HEK293 (cell line): ENCODE measurements around the gene PGA5.

Experiments
- CTCF ChIA-PET: fragments of 350-600 bp; formaldehyde crosslinking; extraction: SDS; loops from one replicate; lab custom pipeline; 2021; ENCODE audit warnings: antibody characterized with exemption; lab: Yijun Ruan, JAX
- POLR2A ChIA-PET: fragments of 300-600 bp; formaldehyde crosslinking; extraction: SDS; loops from one replicate; lab custom pipeline; 2020; ENCODE audit warnings: antibody characterized with exemption, inconsistent platforms; lab: Yijun Ruan, JAX
- H3K27ac ChIP-seq: fragments of 200-500 bp; sonication (Bioruptor generic); 2 replicates; pipeline ENCODE4 v1.5.1; 2014; ENCODE audit warnings: low read depth, low read length, control low read depth, inconsistent platforms; ENCODE audit errors: extremely low read depth
- H3K36me3 ChIP-seq, 2 experiments: fragments of 200-500 bp in 1 of 2; sonication (Bioruptor generic) in 1 of 2; 1 replicate in 1 of 2; 2 replicates in 1 of 2; pipeline ENCODE4 v1.5.1; 2014 to 2017; ENCODE audit warnings: inconsistent platforms in 2 of 2, low read length in 2 of 2; ENCODE audit not compliant: control insufficient read depth in 2 of 2, insufficient read depth in 1 of 2
- H3K4me1 ChIP-seq: fragments of 200-500 bp; sonication (Bioruptor generic); 2 replicates; pipeline ENCODE4 v1.5.1; 2014; ENCODE audit warnings: mild to moderate bottlenecking, low read length, inconsistent platforms; ENCODE audit not compliant: control insufficient read depth, insufficient read depth
- H3K4me3 ChIP-seq: 2 replicates; pipeline ENCODE4 v1.5.1; 2011; ENCODE audit warnings: low read depth, mild to moderate bottlenecking, control low read depth, low read length, moderate library complexity
- H3K9me3 ChIP-seq: fragments of 200-500 bp; sonication (Bioruptor generic); 2 replicates; pipeline ENCODE4 v1.5.1; 2014; ENCODE audit warnings: low read depth, low read length, inconsistent platforms; ENCODE audit not compliant: control insufficient read depth, insufficient read depth
- GLI4 ChIP-seq: fragments of 450-650 bp; formaldehyde crosslinking; IDR thresholded peaks from 2 replicates; pipeline ENCODE4 v1.5.1; 2016; ENCODE audit warnings: missing biosample characterization, missing genetic modification characterization
- ZBTB17 ChIP-seq: fragments of 450-650 bp; formaldehyde crosslinking; IDR thresholded peaks from 2 replicates; pipeline ENCODE4 v1.5.1; 2016; ENCODE audit warnings: missing biosample characterization, missing genetic modification characterization
- ZBTB7A ChIP-seq: fragments of 450-650 bp; formaldehyde crosslinking; IDR thresholded peaks from 2 replicates; pipeline ENCODE4 v1.5.1; 2016; ENCODE audit warnings: low read depth, missing biosample characterization, missing genetic modification characterization
- ZFHX2 ChIP-seq: fragments of 450-650 bp; formaldehyde crosslinking; conservative IDR thresholded peaks from 2 replicates; pipeline ENCODE4 v1.5.1; 2016; ENCODE audit warnings: missing biosample characterization, missing genetic modification characterization
- ZNF175 ChIP-seq: fragments of 450-650 bp; formaldehyde crosslinking; IDR thresholded peaks from 2 replicates; pipeline ENCODE4 v1.5.1; 2016; ENCODE audit warnings: missing biosample characterization, missing genetic modification characterization
- ZNF341 ChIP-seq: fragments of 450-650 bp; formaldehyde crosslinking; IDR thresholded peaks from 2 replicates; pipeline ENCODE4; 2016; ENCODE audit warnings: low read depth, missing biosample characterization, missing genetic modification characterization
- ZNF366 ChIP-seq: fragments of 450-650 bp; formaldehyde crosslinking; conservative IDR thresholded peaks from 2 replicates; pipeline ENCODE4 v1.5.1; 2016; ENCODE audit warnings: missing biosample characterization, missing genetic modification characterization
- ZNF423 ChIP-seq: fragments of 450-650 bp; formaldehyde crosslinking; IDR thresholded peaks from 2 replicates; pipeline ENCODE4 v1.5.1; 2016; ENCODE audit warnings: missing biosample characterization, missing genetic modification characterization
- ZNF510 ChIP-seq: fragments of 450-650 bp; formaldehyde crosslinking; IDR thresholded peaks from 2 replicates; pipeline ENCODE4 v1.5.1; 2018; ENCODE audit warnings: mild to moderate bottlenecking, missing genetic modification characterization, missing biosample characterization; ENCODE audit not compliant: insufficient replicate concordance
- ZNF521 ChIP-seq: fragments of 450-650 bp; formaldehyde crosslinking; IDR thresholded peaks from 2 replicates; pipeline ENCODE4 v1.5.1; 2017; ENCODE audit warnings: missing biosample characterization, mild to moderate bottlenecking, missing genetic modification characterization
- ZNF548 ChIP-seq: fragments of 450-650 bp; formaldehyde crosslinking; IDR thresholded peaks from 2 replicates; pipeline ENCODE4 v1.5.1; 2016; ENCODE audit warnings: missing biosample characterization, missing genetic modification characterization
- ZNF555 ChIP-seq: fragments of 450-650 bp; formaldehyde crosslinking; conservative IDR thresholded peaks from 2 replicates; pipeline ENCODE4 v1.5.1; 2017; ENCODE audit warnings: missing biosample characterization, mild to moderate bottlenecking, missing genetic modification characterization, inconsistent platforms
- ZNF560 ChIP-seq: fragments of 450-650 bp; formaldehyde crosslinking; IDR thresholded peaks from 2 replicates; pipeline ENCODE4 v1.5.1; 2017; ENCODE audit warnings: missing biosample characterization, missing genetic modification characterization, borderline replicate concordance
- ZNF561 ChIP-seq: fragments of 450-650 bp; IDR thresholded peaks from 2 replicates; pipeline ENCODE4 v1.5.1; 2018; ENCODE audit warnings: missing biosample characterization, missing genetic modification characterization, borderline replicate concordance
- ZNF660 ChIP-seq: fragments of 450-650 bp; IDR thresholded peaks from 2 replicates; pipeline ENCODE4 v1.5.1; 2018; ENCODE audit warnings: missing biosample characterization, mild to moderate bottlenecking, missing genetic modification characterization
- ZNF664 ChIP-seq: fragments of 450-650 bp; formaldehyde crosslinking; IDR thresholded peaks from 2 replicates; pipeline ENCODE4 v1.5.1; 2016; ENCODE audit warnings: missing biosample characterization, missing genetic modification characterization
- ZNF843 ChIP-seq: fragments of 450-650 bp; formaldehyde crosslinking; IDR thresholded peaks from 2 replicates; pipeline ENCODE4 v1.5.1; 2016; ENCODE audit warnings: missing biosample characterization, missing genetic modification characterization
- ZSCAN30 ChIP-seq: fragments of 450-650 bp; IDR thresholded peaks from 2 replicates; pipeline ENCODE4 v1.5.1; 2018; ENCODE audit warnings: missing biosample characterization, mild to moderate bottlenecking, missing genetic modification characterization, moderate library complexity
- TF ChIP-seq, protein P1 (sequence below): fragments of 450-650 bp; formaldehyde crosslinking; IDR thresholded peaks from 2 replicates; pipeline ENCODE4 v1.5.1; 2016; ENCODE audit warnings: missing biosample characterization, missing genetic modification characterization, borderline replicate concordance
- TF ChIP-seq, protein P2 (sequence below): fragments of 450-650 bp; formaldehyde crosslinking; IDR thresholded peaks from 2 replicates; pipeline ENCODE4 v1.5.1; 2017; ENCODE audit warnings: missing biosample characterization, missing genetic modification characterization

The PGA5 gene

DNA sequence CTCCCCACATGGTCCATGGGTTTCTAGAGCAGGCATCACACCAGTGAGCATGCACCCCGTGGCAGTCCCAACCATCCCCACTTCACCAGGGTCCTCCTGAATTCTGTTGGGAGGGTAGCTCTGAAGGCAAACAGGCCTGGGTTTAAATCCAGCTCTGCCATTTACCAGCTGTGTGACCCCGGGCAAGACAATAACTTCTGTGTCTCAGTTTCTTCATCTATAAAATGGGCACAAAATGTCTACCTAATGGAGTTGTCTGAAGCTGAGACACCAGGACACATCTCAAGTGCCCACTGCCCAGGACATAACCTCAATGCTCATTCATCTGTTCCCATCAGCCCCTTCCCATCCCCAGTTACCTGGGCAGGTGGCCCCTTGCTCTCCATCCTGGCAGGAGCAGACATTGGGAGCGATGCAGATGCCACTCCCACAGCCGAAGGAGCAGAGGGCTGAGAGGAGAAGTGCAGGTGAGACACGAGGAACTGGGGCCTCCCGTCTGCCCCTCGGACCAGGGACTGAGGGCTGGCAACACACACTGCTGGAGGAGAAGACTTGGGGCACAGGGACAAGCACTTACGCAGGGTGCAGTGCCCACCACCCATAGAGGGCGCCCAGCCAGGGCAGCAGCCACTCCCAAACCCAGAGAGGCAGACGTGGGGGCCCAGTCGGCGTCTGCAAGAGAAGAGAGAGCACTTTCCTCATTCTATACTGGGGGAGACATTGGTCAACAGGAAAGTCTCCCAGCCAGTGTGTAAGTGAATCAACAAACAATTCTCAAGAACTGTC, 50.1 kb downstream of the PGA5 start:
- POLR2A ChIA-PET: no interaction called here
- CTCF ChIA-PET: interaction anchor here (1.1 kb wide), 1 partner anchor 37 kb away, joined by 3 read pairs; no protein-coding TSS in a partner anchor
- TF ChIP-seq ZNF510 (tag by site-specific recombination) (no peak), ZNF660 (tag by site-specific recombination) (no peak), ZBTB7A (no peak), ZNF555 (tag by site-specific recombination) (no peak), ZFHX2 (tag by site-specific recombination) (no peak), ZNF560 (tag by site-specific recombination) (no peak)

DNA sequence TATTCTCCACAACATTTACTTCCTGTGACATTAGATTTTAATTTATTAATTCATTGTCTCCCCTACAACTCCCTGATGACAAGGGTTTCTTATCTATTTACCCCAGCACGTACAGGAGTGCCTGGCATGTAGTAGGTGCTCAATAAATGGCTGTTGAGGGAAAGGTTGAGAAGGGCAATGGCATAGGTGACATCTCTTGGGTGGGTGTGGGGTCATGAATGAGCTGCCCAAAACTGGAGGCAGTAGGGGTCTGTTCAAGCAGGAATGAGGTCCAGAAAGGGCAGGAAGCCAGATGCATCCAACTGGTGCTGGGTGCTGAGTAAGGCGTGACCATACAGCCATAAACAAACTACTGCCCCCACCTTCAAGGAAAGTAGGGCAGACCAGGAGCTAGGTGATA, 51.4 kb downstream of the PGA5 start:
- POLR2A ChIA-PET: interaction anchor here (0.7 kb wide), 2 partner anchors 9 to 109 kb away, joined by 3 to 6 read pairs; no protein-coding TSS in a partner anchor
- Histone ChIP-seq H3K4me3 (no peak overlapping the region), H3K4me1 (no peaks in the 10 kb centered on the region)
- TF ChIP-seq ZNF843 (tag by site-specific recombination) (no peak), ZNF664 (tag by site-specific recombination) (peak; percentile 87)
- TF ChIP-seq, all 188 proteins: peak for 1
- CTCF ChIA-PET: no interaction called here
- Histone ChIP-seq H3K9me3 (no peaks in the 10 kb centered on the region), H3K27ac (no peak overlapping the region), H3K36me3 (peaks cover 0 to 8% of the 10 kb centered on the region in 2 experiments; a peak in 1 of 3 replicates)

More for the DNA sequence above, 50.1 kb downstream of the PGA5 start:
- Histone ChIP-seq H3K9me3 (no peaks in the 10 kb centered on the region), H3K27ac (no peak overlapping the region), H3K4me1 (no peaks in the 10 kb centered on the region), H3K4me3 (no peak overlapping the region), H3K36me3 (peaks cover 0 to 5% of the 10 kb centered on the region in 2 experiments; a peak in 1 of 3 replicates)

DNA sequence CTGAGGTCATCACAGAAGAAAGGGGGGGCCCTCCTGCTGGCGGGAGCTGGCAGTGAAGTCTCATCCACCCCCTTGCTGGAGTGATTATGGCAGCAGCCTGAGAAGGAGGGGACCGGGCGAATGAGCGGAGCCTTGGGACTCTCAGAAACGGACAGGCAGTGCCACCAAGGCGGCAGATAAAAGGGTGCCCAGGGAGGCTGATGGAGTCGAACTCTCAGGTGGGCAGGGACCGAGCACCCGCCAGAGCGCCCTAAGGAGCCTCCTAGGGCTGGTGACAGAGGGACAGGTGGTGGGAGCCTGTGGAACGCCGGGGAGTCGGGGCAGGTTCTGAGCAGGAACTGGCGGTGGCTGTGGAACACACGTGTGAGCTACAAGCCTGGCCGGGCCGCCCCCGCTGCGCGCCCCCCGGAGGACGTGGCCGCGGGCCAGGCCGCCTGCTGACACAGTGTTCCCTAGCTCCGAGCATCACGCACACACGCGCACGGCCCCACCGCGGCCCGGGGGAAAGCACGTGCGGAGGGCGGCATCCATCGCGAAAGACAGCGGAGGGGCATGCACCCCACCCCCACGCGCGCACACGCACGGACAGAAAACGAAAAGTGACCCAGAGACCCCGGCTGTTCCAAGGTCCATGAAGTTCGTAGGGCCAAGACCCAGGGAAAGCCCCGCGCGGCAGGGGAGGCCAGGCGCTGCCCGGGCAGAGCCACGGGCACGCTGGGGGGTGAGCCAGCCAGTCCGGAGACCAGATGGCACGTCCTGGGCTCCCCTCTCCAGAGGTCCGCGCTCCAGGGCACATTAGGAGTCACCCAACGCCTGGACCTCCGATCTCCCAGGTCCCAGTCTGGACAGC, 53.1 kb downstream of the PGA5 start:
- Histone ChIP-seq H3K36me3 (peaks cover 0 to 24% of the 10 kb centered on the region in 2 experiments; a peak in 1 of 3 replicates), H3K4me3 (peak overlapping the region; percentile 36), H3K4me1 (no peaks in the 10 kb centered on the region; the same call in 1 of the 2 replicates), H3K9me3 (no peaks in the 10 kb centered on the region), H3K27ac (peak overlapping the region; percentile 57; the same call in 1 of the 2 replicates)
- ChIA-PET POLR2A (interaction anchor here (0.7 to 1.2 kb wide), 5 partner anchors 31 to 381 kb away, joined by 3 to 5 read pairs (median 4); partner anchors contain the start of genes CYB561A3, TMEM109 and TMEM216), CTCF (interaction anchor here (1.2 to 2.1 kb wide), 3 partner anchors 7 to 91 kb away, joined by 3 to 10 read pairs (median 9); no protein-coding TSS in a partner anchor)
- TF ChIP-seq ZSCAN30 (tag by site-specific recombination) (peak; percentile 81; the same call in 1 of the 2 replicates), ZNF548 (tag by site-specific recombination) (no peak), ZNF521 (tag by site-specific recombination) (no peak), ZNF366 (peak; percentile 40), ZNF175 (no peak), GLI4 (tag by site-specific recombination) (no peak), ZNF561 (tag by site-specific recombination) (peak; percentile 19; the same call in 1 of the 2 replicates), ZNF423 (tag by site-specific recombination) (peak; percentile 91), ZNF341 (tag by site-specific recombination) (peak; percentile 78), ZBTB17 (tag by site-specific recombination) (peak; percentile 74)
- TF ChIP-seq, protein P1, sequence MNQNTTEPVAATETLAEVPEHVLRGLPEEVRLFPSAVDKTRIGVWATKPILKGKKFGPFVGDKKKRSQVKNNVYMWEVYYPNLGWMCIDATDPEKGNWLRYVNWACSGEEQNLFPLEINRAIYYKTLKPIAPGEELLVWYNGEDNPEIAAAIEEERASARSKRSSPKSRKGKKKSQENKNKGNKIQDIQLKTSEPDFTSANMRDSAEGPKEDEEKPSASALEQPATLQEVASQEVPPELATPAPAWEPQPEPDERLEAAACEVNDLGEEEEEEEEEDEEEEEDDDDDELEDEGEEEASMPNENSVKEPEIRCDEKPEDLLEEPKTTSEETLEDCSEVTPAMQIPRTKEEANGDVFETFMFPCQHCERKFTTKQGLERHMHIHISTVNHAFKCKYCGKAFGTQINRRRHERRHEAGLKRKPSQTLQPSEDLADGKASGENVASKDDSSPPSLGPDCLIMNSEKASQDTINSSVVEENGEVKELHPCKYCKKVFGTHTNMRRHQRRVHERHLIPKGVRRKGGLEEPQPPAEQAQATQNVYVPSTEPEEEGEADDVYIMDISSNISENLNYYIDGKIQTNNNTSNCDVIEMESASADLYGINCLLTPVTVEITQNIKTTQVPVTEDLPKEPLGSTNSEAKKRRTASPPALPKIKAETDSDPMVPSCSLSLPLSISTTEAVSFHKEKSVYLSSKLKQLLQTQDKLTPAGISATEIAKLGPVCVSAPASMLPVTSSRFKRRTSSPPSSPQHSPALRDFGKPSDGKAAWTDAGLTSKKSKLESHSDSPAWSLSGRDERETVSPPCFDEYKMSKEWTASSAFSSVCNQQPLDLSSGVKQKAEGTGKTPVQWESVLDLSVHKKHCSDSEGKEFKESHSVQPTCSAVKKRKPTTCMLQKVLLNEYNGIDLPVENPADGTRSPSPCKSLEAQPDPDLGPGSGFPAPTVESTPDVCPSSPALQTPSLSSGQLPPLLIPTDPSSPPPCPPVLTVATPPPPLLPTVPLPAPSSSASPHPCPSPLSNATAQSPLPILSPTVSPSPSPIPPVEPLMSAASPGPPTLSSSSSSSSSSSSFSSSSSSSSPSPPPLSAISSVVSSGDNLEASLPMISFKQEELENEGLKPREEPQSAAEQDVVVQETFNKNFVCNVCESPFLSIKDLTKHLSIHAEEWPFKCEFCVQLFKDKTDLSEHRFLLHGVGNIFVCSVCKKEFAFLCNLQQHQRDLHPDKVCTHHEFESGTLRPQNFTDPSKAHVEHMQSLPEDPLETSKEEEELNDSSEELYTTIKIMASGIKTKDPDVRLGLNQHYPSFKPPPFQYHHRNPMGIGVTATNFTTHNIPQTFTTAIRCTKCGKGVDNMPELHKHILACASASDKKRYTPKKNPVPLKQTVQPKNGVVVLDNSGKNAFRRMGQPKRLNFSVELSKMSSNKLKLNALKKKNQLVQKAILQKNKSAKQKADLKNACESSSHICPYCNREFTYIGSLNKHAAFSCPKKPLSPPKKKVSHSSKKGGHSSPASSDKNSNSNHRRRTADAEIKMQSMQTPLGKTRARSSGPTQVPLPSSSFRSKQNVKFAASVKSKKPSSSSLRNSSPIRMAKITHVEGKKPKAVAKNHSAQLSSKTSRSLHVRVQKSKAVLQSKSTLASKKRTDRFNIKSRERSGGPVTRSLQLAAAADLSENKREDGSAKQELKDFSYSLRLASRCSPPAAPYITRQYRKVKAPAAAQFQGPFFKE (tag by site-specific recombination): no peak
- TF ChIP-seq, protein P2, sequence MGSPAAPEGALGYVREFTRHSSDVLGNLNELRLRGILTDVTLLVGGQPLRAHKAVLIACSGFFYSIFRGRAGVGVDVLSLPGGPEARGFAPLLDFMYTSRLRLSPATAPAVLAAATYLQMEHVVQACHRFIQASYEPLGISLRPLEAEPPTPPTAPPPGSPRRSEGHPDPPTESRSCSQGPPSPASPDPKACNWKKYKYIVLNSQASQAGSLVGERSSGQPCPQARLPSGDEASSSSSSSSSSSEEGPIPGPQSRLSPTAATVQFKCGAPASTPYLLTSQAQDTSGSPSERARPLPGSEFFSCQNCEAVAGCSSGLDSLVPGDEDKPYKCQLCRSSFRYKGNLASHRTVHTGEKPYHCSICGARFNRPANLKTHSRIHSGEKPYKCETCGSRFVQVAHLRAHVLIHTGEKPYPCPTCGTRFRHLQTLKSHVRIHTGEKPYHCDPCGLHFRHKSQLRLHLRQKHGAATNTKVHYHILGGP (tag by site-specific recombination): no peak
